Spleen (tissue), 7 donors: Measurements from ENCODE around the gene STX8.
"Not testable (repeated sequence)": the region's sequence is repeated elsewhere in the genome, so short reads cannot be mapped to it uniquely, and the experiment has no call there.

Source experiments
- POLR2A ChIP-seq, 3 donors: fragments of 450-650 bp; IDR thresholded peaks; one replicate each; pipeline ENCODE4 v1.5.1; 2017; ENCODE audit warnings: antibody characterized with exemption in 3 of 3, mild to moderate bottlenecking in 1 of 3
- TF ChIP-seq, protein P1 (sequence below), 11 experiments: fragments of 200-600 bp in 7 of 11; fragments of 450-650 bp in 4 of 11; sonication (generic) in 4 of 11; IDR thresholded peaks in 8 of 11; conservative IDR thresholded peaks in 3 of 11; 1 replicate in 7 of 11; 2 replicates in 4 of 11; pipeline versions ENCODE4 v1.4.0 to v1.8.0; 2016 to 2021; ENCODE audit warnings: antibody characterized with exemption in 11 of 11, inconsistent platforms in 4 of 11, mild to moderate bottlenecking in 1 of 11
- donor health status: DM: no; HTN: no; CAD: no; lungs with moderate emphysema.
- donor health status: DM: no; HTN: no; CAD: no.
- donor health status: DM: no; HTN: no; CAD: no.

DNA sequence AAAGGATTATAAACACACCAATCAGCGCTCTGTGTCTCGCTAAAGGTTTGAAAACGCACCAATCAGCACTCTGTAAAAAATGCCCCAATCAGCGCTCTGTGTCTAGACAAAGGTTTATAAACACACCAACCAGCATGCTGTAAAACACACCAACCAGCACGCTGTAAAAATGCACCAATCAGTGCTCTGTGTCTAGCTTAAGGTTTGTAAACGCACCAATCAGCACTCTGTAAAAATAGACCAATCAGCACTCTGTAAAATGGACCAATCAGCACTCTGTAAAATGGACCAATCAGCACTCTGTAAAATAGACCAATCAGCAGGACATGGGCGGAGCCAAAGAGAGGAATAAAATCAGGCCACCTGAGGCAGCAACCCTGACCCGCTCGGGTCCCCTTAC lies 199.4 kb downstream of the STX8 start:
- TF ChIP-seq, protein P1, sequence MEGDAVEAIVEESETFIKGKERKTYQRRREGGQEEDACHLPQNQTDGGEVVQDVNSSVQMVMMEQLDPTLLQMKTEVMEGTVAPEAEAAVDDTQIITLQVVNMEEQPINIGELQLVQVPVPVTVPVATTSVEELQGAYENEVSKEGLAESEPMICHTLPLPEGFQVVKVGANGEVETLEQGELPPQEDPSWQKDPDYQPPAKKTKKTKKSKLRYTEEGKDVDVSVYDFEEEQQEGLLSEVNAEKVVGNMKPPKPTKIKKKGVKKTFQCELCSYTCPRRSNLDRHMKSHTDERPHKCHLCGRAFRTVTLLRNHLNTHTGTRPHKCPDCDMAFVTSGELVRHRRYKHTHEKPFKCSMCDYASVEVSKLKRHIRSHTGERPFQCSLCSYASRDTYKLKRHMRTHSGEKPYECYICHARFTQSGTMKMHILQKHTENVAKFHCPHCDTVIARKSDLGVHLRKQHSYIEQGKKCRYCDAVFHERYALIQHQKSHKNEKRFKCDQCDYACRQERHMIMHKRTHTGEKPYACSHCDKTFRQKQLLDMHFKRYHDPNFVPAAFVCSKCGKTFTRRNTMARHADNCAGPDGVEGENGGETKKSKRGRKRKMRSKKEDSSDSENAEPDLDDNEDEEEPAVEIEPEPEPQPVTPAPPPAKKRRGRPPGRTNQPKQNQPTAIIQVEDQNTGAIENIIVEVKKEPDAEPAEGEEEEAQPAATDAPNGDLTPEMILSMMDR (IDR thresholded peaks at IDR 0.05 in 8 of 11, conservative IDR thresholded peaks at IDR 0.05 in 3 of 11), result not testable (repeated sequence)
- TF ChIP-seq POLR2A (IDR thresholded peaks at IDR 0.05), result not testable (repeated sequence)
